IMR-90 (cell line): ENCODE results near the gene ADCY1.

Experiments used
- POLR2A ChIP-seq: IDR thresholded peaks from 2 replicates; pipeline ENCODE4 v1.6.1; 2012; ENCODE audit warnings: mild to moderate bottlenecking, low read depth, low read length
- RFX5 ChIP-seq: IDR thresholded peaks from 2 replicates; pipeline ENCODE4 v1.8.0; 2012; ENCODE audit warnings: low read depth, mild to moderate bottlenecking, low read length, moderate library complexity
- TF ChIP-seq, protein P1 (sequence below): fragments of 150-350 bp; IDR thresholded peaks from 2 replicates; pipeline ENCODE4 v1.6.1; 2017; ENCODE audit warnings: mild to moderate bottlenecking, antibody characterized with exemption, low read length, low read depth

DNA sequence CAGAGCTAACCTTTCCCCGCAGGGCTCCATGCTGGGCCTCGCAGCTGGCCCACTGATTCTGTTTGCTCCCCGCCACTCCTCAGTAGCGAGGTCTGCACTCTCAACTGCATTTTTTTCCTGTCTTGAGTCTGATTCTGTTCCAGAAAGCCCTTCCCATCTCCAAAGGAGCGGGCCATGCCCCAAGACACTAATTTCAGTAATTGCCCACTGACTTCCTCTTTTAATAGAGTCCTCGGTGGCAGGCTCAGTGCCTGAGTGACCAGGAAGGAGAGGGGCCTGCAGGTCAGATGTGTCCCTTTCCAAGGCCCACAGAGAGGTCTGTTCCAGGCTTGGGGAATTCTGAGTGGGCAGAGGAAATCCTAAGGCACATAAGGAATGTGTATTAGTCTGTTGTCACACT is 77.4 kb downstream of the ADCY1 start:
- no peak for TF ChIP-seq RFX5
- TF ChIP-seq, protein P1, sequence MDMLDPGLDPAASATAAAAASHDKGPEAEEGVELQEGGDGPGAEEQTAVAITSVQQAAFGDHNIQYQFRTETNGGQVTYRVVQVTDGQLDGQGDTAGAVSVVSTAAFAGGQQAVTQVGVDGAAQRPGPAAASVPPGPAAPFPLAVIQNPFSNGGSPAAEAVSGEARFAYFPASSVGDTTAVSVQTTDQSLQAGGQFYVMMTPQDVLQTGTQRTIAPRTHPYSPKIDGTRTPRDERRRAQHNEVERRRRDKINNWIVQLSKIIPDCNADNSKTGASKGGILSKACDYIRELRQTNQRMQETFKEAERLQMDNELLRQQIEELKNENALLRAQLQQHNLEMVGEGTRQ: no peak
- no peak for TF ChIP-seq POLR2A
